Left renal cortex interstitium (tissue), 4 donors: Measurements from ENCODE around the gene ZBTB8OS. TPM values are rescaled to one million over a fixed set of nuclear protein-coding genes. Genes with fewer than 3 reads are reported as not detected.
A peak's percentile ranks its signal among the peaks of the same experiment; 100 is the strongest.
"Not testable (repeated sequence)": the region's sequence is repeated elsewhere in the genome, so short reads cannot be mapped to it uniquely, and the experiment has no call there.

Source experiments
- DNase-seq, 4 donors: peaks; one replicate each; pipeline ENCODE4 v3.0.0-alpha.2; 2013; ENCODE audit warnings: low read depth in 4 of 4, low spot score in 2 of 4, missing footprints in 1 of 4
- polyA plus RNA-seq, 4 donors: library from polyadenylated mRNA; unstranded; fragments of 120-200 nt; gene quantifications; one replicate each; pipeline ENCODE4 v1.2.1, GENCODE V29; 2013; ENCODE audit not compliant: insufficient read length in 4 of 4

ZBTB8OS gene
- polyA plus RNA-seq, 4 donors: 36.7 to 44.1 (median 39.8) TPM

DNA sequence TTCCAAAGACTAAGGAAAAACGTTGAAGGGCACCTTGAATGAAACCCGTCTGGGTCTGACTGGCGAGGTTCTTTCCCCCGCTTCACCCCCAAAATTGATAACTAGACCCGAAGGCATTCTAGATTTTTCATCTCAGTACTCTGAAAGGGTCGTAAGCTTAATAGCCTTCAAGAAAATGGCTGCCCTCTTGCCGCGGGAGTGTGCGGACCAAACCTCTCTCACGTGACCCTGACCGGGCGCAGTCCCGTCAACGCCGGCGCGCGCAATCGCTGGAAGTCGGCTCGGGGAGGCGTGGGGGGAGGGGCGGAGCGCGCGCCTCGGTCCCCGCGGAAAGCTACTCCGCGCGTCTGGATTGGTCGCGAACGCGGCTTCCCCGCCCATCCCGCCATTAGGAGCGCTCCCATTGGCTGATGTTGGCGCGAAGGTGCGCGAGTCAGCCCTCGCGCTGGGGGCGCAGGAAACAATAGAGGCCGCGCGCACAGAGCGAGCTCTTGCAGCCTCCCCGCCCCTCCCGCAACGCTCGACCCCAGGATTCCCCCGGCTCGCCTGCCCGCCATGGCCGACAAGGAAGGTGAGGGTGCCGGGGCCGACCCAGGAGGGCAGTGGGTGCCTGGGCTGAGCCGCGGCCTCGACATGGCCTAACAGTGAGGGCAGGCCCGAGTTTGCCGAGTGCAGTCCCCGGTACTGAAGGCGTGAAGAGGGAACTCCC lies 556 bp upstream of the ZBTB8OS start, which contains the start of gene RBBP4:
TSS of gene RBBP4 (plus strand) at position 457 of the 709 bp plus-strand sequence. CDS start at position 556, 99 bp downstream.
- DNase-seq: peak; percentile 92 to 95 (median 94)

DNA sequence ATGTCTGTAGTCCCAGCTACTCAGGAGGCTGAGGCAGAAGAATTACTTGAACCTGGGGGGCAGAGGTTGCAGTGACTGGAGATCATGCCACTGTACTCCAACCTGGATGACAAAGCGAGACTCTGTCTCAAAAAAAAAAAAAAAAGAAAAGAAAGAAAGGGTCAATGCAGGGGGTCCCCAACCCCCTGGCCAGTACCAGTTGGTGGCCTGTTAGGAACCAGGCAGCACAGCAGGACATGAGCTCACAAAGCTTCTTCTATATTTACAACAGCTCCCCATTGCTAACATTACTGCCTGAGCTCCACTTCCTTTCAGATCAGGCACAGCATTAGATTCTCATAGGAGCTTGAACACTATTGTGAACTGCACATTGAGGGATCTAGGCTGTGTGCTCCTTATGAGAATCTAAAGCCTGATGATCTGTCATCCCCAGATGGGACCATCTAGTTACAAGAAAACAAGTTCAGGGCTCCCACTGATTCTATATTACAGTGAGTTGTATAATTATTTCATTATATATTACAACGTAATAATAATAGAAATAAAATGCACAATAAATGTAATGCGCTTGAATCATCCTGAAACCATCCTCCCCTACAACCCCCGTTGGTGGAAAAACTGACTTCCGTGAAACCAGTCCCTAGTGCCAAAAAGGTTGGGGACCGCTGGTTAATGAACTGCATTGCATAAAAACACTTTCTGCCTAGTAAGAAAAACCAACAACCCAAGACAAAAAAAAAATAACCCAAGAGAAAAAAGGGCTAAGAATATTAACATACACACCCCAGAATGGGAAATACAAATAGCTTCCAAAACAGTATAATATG lies 2.8 kb downstream of the ZBTB8OS start:
- DNase-seq: no peak

- DNase-seq: no peak
Measured at GRCh38 chr1:32644426-32644825, 5.9 kb downstream of the ZBTB8OS start.

DNA sequence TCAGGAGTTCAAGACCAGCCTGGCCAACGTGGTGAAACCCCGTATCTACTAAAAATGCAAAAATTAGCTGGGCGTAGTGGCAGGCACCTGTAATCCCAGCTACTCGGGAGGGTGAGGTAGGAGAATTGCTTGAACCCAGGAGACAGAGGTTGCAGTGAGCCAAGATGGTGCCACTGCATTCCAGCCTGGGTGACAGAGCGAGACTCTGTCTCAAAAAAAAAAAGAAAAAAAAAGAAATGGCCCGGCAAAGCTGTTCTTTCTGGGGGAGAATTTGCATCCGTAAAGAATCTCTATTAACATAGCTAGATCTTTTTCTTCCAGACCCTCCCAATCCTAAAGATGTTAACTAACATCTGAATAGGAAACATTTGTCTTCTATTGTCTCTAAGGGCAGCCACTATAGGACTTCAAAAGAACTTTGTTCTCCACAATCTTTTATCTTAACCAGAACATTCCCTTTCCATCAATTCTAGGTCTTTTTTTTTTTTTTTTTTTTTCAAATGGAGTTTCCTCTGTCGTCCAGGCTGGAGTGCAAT lies 8.0 kb downstream of the ZBTB8OS start:
- not testable (repeated sequence) for DNase-seq

GRCh38 chr1:32639489-32640075 lies 10.8 kb downstream of the ZBTB8OS start:
- no peak for DNase-seq

DNA sequence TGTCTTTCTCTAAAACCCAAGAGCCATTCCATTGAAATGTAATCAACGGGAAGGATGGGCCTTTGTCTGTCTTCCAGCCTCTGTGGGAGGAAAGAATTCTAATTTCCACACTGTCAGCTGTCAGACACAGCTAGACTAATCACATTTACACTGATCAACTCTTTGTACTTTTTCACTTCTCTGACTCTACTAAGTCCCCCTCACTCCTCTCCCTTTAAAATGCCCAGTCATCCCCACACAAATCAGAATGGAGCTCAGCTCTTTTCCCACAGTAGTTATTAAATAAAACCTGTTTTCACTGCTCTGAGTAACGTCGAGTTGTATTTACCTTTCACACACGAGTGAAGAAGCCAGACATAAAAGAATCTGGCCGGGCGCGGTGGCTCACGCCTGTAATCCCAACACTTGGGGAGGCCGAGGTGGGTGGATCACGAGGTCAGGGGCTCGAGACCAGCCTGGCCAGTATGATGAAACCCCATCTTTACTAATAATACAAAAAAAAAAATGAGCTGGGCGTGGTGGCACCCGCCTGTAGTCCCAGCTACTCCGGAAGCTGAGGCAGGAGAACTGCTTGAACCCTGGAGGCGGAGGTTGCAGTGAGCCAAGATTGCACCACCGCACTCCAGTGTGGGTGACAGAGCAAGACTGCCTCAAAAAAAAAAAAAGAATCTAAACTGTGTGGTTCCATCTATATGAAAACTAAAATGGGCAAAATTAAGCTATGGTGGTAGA lies 13.3 kb downstream of the ZBTB8OS start:
- DNase-seq: no peak

DNA sequence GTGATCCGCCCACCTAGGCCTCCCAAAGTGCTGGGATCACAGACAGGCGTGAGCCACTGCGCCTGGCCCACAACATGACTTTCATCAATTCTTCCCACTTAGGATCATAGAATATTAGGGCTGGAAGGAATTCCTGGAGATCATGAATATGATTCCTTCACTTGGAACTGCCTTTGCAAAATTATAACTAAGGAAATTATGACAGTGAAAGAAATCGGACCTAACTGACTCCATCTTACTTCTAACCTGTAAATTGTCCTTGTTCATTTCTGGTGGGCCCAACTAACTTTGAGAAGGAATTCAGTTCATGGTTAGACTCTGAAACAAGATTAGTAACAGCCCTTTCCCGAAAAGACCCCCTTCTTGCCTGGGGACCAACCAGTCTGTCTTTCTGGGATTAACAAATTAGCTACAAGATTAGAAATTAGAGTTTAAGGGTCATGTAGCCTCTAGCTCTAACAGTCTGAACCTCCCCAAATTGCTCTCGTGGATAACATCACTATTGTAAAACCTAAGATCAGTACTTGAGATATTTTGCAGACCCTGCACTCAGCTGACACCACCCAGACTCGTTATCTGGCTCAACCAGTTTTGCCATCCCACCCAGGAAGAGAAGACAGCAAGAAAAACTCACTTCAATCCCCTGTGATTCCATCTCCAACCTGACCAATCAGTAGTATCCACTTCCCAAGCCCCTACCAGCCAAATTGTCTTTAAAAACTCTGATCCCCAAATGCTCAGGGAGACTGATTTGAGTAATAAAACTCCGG lies 14.7 kb downstream of the ZBTB8OS start:
- DNase-seq: no peak

GRCh38 chr1:32632829-32633228 lies 17.5 kb downstream of the ZBTB8OS start:
- DNase-seq: no peak

- not testable (repeated sequence) for DNase-seq
Measured at GRCh38 chr1:32630173-32630572, 20.2 kb downstream of the ZBTB8OS start.

DNA sequence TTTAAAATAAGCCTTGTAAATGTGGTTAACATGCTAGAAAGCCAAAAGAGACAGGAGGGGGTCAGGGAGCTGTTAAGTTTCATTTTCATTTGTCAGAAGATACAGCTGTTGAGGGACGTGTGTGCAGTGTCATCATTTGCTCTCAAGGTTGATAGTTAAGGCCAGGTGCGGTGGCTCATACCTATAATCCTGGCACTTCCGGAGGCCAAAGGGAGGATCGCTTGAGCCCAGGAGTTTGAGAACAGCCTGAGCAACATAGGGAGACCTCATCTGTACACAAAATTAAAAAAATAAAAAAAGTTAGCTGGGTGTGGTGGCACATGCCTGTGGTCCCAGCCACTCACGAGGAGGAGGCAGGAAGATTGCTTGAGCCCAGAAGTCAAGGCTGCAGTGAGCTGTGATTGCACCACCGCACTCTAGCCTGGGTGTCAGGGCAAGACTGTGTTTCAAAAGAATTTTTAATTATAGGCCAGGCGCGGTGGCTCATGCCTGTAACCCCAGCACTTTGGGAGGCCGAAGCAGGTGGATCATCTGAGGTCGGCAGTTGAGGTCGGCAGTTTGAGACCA lies 22.7 kb downstream of the ZBTB8OS start:
- DNase-seq: no peak

- no peak for DNase-seq
Measured at GRCh38 chr1:32626176-32626575, 24.2 kb downstream of the ZBTB8OS start.

DNA sequence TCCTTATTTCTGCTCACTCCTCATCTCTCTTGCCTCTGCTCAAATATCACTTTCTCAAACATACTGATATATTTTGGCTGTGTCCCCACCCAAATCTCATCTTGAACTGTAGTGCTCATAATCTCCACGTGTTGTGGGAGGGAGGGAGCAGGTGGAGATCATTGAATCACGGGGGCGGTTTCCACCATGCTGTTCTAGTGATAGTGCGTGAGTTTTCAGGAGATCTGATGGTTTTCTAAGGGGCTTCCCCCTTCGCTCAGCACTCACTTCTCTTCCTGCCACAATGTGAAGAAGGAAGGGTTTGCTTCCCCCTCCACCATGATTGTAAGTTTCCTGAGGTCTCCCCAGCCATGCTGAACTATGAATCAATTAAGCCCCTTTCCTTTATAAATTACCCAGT lies 26.6 kb downstream of the ZBTB8OS start:
- no peak for DNase-seq

DNA sequence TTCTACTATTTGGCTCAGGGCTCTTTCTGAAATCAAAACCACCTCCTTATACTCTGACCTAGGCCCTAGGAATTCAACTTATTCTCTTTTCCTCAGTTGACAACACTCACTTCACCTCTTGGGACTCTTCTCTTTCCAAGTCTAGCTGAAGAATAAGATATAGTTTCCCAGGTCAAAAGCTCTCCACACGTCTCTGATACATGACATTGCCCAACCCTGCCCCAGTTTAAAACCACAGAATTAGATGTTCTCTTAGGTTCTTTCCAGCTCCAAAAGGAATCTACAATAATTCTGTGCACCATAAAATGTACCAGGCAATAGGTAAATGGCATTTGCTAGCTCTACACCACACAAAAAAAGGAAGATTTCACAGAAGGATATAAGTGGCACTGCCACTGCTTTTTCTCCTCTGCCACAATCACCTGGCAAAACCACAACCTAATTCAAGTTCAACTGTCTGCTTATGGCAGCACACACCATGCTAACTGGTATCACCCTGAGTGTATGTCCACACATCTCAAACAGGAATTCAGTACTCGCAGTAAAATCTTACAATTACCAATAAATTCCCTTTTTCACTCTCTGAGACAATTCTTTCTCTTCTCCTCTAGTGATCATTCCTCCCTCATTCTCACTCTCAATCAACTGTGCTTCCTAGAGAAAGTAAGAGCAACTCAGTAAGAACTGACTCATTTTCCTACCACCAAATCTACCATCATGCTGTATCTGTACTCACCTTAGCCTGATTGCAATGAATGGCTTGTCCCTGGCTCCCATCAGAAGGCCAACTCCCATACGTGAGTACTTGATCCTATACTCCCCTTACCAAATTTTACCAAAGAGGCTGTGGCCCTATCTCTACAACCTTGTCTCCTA lies 27.3 kb downstream of the ZBTB8OS start:
- DNase-seq: no peak

- no peak for DNase-seq
Measured at GRCh38 chr1:32622205-32622604, 28.1 kb downstream of the ZBTB8OS start.

DNA sequence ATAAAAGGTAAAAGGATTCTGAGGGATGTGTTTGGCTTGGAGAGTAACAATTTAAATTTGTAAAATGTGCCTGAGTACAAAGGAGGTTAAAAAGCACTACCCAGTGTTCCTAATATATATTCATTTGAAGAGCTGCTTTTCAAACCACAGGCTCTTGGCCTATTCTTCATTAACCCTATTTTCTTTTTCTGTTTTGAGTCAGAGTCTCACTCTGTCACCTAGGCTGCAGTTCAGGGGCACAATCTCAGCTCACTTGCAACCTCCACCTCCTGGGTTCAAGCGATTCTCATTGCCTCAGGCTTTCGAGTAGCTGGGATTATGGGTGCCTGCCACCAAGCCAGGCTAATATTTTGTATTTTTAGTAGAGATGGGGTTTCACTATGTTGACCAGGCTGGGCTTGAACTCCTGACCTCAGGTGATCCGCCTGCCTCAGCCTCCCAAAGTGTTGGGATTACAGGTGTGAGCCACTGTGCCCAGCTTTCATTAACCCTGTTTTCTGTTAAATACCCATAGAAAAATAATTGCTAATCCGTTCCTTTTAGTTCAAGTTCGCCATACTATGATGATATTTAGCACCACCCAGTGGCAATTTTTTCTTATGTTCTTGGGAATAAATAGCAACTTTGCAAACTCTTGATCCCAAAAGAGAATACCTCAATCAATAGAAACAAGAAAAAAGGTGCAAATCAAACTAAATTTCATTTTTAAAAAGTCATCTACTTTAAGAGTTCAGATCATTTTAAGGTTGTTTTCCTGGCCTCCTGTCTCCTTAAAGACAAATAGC lies 30.5 kb downstream of the ZBTB8OS start:
- no peak for DNase-seq

- DNase-seq: no peak
Measured at GRCh38 chr1:32618673-32619221, 31.6 kb downstream of the ZBTB8OS start.

DNA sequence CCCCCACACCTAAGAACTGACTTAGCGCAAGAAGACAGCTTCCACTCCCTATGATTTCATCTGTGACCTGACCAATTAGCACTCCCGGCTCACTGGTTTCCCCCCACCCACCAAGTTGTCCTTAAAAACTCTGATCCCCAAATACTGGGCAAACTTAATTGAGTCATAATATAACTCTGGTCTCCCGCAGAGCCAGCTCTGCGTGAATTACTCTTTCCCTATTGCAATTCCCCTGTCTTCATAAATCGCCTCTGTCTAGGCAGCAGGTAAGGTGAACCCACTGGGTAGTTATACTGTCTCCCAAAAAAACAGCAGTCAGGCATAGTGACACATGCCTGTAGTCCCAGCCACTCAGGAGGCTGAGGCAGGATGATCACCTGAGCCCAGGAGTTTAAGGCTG lies 36.9 kb downstream of the ZBTB8OS start:
- no peak for DNase-seq
